ENCODE data around the gene PGAM5.
"Not testable (repeated sequence)": the region's sequence is repeated elsewhere in the genome, so short reads cannot be mapped to it uniquely, and the experiment has no call there.

The PGAM5 gene

DNA sequence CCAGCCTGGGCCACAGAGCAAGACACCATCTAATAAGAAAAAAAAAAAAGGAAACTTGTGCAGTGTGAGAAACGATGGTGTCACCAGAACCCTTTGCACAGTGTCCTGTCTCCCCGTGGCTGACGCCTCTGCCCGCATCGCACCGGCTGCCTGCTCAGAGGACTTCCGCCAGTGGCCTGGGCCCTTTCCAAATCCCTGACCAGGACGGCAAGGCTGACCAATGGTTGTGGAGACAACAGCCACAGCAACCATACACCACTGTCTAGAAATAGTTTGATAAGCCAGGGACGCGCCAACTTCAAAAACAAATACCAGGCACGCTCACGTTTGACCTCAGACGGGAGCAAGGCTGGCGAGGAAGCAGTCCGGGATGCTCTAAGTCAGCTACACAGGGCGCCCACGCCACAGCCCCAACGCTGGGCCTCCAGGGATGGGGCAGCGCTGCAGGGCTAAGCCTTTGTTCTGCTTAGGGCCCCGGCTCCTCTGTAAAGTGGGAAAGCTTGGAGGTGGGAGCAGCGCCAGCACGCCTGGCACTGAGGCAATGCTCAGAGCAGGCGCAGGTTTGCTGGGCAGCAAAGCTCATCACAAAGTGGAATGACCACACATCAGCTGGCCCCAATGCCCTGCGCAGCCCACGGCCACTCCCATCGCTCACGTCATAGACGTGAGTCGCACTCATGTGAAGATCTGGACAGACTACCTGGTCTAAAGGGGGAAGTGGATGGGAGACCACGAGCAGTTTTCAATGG is 12.5 kb downstream of the PGAM5 start:
- DNase-seq: no peak

DNA sequence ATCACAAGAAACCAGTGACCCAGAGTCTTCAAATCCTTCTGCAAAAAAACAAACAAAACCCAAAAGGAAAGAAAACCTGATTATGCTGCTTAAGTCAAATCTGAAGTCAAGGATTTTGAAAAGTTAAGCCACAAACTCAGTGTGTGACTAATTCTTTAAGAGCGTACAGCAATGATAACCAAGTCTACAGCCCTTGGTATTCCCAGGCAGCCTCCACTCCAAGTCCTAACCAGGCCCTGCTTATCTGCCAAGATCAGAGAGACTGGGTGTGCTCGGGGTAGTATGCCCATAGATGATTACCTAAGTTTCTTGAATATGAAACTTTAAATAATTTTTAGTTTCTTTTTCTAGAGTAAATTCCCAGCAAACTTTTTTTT is 13.1 kb downstream of the PGAM5 start:
- no peak for DNase-seq

DNA sequence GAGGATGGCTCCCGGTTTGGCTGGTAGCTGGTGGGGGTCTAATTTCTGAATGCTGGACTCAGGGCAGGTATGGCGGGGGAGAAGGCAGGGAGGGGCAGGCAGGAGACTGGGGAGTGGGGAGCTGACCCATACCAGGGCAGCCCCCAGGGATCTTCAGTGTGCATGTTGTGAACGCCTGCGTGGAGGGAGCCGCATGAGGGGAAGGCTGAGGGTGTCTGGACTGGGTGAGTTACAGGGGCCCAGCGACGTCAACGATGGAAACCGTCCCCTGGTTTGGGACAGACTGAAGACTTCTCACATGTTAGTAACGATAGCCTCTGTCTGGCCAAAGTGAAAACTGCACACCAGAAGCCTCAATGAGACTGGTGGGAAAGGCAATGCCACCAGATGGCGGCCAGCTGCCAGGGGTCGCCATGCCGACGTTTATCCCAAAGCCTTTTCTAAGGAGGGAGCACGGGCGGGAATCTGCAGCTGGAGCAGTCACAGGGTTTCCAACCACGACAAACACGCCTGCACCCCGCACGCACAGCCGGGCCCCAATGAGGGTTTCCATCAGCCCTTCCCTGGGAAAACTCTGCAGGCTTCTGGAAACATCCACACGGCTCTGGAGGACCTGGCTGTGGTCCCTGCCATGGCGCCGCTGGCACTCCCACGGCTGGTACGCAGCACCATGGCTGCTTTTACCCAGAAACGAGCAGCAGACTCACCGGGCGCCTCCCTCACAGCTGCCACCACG is 14.0 kb downstream of the PGAM5 start:
- DNase-seq: no peak

DNA sequence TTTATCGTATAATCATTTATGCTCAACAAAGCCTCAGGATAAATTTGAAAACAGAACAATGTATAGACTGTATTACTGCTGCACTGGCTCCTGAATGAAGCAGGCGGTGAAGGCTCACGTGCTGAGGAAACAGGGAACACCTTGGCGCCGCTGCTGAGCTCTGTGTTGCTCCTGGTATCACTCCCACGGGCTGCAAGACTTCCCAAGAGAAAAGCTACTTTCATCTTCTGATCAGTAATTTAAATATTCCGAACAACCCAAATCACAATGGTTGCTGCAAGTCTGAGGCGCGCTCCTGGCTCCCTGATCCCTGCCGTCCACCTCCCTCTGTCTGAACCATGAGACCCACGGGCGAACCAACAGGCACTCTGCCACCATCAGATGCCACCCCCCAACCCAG is 15.7 kb downstream of the PGAM5 start:
- DNase-seq: no peak

DNA sequence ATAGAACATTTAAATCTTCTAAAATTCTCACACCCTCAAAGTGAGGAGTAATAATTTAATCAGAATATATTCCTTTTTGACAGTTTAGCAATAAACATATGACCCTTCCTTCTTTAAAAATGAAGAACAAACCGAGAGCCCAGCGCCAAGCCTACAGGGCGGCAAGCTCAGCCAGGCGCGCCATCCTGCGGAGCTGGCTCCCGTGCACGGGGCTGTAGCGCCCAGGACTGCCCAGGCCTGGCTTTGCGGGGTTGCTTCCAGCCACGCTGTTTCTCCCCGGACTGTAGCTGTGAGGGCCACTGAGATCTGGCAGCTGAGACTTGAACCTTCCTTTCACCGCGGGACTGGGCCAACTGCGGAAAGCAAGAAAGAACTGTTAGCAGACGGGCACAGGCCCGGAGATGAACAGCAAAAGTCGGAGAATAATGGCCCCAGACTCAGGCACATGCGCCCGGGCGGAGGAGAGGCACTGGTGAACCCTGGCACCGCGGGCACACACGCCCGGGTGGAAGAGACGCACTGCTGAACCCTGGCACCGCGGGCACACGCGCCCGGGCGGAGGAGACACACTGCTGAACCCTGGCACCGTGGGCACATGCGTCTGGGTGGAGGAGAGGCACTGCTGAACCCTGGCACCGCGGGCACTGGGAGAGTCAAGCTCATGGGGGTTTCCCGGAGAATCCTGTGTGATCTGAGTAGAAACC is 16.6 kb downstream of the PGAM5 start:
- DNase-seq: no peak

DNA sequence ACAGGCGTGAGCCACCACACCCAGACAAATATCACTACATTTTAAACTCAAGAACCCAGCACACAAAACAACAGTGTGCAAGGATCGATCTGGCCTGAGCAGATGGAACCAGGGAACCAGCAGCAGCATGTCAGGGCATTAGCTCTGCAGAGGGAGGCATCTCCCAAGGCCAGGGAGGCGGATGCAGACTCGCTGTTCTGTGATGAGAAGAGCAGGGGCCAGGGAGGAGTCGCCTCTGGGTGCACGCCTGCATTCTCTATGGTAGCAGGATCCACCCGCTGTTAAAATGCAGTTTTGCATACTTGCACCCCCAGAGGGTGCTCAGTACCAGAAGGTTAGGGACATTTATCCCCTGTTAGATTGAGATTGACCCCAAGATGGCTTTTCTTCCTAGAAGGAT is 17.9 kb downstream of the PGAM5 start:
- no peak for DNase-seq

DNA sequence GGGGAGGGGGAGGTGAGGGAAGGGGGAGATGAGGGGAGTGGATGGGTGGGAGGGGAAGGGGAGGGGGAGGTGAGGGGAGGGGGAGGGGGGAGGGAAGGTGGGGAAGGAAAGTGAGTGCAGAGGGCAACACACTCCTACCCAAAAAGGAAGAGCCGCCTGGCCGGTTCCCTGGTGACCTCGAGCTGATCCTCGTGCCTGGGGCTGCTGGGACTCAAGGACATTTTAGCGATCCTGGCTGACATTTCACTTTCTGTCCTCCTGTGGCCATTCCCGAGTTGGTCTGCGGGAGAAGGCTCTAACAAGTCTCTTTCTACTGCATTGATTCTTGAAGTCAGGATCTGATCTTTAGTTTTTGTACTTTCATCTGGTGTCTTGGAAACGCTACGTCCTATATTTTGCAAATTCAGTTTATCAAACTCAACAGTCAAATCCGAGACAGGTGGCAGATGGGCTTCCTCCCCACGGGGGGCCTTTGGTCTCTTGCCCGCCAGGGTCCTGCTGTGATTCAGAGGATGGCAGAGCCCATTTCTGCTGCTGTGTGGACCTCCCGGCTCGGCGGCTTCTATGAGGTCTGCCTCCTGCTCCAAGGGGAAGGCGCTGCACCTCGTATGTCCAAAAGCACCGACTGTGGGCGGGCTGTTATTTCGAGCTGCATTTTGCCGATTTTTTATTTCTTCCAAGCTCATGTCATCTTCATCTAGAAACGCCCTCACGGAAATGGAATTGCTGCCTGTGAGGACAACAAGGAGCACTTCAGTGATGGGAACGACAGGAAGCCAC is 19.1 kb downstream of the PGAM5 start:
- no peak for DNase-seq

DNA sequence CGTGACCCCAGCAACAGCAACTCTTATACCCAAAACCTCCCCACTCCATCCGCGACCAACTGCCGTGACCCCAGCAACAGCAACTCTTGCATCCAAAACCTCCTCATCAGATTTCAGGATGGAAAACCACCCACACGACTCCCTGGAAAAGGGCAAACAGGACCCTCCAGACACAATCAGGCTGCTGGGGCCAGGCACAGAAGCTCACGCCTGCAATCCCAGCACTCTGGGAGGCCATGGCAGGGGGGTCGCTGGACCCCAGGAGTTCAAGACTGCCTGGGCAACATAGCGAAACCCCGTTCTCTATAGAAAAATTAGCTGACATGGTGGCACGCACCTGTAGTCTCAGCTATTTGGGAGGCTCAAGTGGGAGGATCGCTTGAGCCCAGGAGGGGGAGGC is 19.7 kb downstream of the PGAM5 start:
- DNase-seq: no peak

DNA sequence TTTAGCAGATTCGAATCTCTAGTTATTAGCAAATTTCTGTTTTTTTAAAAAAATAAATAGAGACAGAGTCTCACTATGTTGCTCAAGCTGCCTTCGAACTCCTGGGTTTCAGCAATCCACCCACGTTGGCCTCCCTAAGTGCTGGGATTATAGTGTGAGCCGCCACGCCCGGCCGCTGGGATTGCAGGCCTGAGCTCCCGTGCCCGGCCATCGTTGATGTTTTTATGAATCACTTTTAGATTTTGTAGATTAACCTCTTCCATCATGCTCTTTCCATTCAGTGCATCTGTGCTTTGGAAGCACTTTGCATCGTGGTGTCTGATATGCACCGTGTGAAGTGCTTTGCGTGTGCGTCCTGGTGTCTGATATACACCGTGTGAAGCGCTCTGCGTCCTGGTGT is 20.9 kb downstream of the PGAM5 start:
- no peak for DNase-seq

DNA sequence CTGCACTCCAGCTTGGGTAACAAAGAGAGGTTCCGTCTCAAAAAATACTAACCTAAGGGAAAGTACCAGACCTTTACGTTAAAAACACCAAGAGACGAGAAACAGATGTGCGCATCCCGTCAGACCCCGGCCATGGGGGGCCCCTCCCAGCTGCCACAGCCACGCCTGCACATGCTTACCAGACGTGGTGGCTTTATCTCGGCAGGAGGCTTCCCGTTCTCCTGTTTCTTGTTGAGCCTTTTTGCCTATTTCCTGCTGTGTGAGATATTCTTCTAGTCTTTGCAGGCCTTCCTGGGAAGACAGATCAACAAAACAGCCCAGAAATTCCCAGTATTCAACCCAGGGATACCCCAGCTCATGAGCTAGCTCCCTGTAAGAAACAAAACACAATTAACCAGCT is 23.6 kb downstream of the PGAM5 start:
- DNase-seq: no peak

DNA sequence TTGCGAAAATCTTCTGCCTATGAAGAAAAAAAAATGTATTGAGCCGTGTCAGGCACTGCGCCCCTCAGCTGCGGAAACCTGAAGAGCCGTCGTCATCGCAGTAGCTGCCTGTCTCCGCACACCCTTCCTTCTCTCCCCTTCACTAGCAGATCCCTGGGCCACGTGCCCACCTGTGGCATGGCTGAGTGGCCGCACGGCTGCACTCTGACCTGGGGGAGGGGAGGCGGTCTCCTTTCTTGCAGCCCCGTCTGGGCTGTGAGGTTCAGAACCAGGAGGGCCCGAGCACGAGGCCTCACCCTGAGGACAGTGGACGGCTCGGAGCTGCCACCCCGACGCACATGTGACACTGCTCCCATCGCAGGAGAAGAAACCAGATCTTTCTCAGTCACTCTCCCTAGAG is 24.9 kb downstream of the PGAM5 start:
- no peak for DNase-seq

DNA sequence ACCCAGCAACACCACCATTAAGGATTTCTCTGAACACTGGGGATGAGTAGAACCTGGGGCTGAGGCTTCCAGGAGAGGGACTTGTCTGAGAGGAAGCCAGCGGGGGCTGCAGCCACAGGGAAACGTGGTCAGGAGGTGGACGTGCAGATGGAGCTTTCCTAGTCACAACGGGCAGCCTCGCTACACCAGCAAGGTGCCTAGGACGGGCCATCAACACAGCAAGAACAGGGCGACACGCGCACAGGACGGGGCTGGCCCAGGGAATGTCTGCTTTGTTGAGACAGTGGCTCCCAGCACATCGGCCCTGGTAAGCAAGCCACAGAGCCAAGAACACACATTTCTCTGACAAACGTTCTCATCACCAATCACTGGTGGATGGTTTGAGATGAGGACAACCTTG is 25.7 kb downstream of the PGAM5 start:
- no peak for DNase-seq

DNA sequence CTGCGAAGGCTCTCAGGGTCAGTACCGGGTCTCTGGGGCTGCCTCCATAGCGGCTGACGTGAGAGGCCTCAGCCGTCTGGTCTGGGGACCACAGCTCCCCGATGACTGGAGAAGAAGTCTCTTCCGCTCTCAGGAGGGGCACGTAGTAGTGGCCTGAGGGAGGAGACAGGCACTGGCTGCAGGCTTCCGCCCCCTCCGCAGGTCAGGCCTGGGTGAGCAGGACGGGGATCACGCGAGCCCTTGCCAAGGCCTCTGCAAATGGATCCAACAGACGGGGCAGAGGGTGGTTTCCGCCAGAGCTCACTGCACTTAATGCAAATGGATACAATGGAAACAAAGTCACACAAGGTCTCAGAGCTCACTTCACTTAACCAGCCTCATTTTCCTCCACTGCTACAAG is 26.3 kb downstream of the PGAM5 start:
- DNase-seq: no peak

DNA sequence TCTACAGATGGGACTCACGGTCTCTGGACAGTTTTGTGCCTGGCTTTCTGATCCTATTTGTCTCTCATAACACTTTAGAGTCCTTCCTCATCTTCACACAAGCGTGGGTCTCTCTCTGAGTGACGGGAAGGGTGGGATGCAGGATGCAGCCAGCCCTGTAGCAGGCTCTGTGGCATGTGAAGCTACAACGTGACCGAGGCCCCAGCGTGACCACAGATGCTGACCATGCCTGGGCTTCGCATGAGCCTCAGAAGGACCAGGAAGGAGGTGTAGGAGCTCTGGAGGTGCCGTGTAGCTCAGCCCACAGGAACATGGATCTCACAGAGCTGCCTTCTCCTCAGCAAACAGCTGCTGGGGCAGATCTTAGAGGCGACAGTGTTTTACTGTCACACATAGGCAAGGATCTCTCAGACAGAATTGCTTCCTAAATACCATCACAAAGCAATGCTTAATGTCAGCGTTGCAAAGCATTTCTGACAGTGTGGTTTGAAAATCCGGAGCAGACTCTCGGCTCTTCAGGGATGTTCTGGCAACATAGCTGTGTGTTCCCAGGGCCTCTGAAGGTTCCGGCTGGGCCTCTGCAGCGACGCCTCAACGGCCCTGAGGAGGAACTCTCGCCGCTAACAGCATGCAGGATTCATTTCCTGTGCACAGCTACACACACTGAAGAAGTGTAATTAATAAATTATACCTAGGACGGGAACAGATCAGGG is 29.1 kb downstream of the PGAM5 start:
- DNase-seq: no peak

DNA sequence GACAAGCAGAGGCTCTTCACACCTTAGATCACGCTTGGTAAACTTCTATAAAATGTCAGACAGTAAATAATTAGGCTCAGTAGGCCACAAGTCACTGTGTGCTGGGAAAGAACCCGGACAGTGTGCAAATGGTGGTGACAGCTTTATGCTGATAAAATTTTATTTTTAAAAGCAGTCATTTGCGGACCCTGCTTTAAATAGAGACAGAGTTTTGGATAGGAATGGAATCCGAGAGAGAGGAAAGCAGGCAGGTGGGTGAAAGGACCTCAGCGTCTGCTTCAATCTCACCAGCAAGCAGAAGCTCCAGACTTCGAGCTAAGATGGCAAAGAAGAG is 29.6 kb downstream of the PGAM5 start:
- no peak for DNase-seq

DNA sequence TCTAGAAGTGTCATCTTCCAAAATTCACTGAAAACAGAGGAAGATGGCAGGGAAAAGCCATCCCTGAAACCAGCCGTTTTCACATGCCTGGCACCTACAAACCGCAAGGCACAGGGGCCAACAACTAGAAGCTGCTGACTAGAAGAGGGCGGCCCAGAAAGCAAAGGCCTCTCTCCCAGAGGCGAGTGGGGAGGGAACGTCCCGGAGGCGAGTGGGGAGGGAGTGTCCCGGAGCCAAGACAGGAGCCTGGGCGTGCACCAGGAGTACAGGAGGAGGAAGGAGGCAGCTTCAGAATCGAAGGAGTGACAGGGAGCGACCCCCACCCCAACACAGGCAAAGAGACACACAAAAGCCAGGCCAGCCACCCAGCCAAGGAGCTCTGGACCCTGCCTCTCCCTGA is 30.0 kb downstream of the PGAM5 start:
- DNase-seq: no peak

DNA sequence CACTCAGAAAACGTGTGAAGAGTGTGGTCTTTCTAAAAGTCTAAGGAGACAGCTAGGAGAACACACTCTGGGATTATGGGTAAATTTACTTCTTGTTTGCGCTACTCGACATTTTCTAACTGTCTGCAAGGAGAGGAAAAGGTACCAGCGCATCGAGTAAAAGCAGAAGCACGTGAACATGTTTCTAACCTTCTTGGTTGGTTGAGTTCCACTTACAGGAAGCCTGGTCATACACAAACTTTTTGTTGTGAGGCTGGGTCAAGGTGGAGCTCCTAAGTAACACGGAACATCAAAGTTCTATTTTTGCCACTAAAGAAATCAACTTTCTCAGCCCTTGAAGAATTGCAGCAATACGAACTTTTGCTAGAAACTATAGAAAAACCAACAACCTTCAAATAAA is 31.0 kb downstream of the PGAM5 start:
- no peak for DNase-seq

DNA sequence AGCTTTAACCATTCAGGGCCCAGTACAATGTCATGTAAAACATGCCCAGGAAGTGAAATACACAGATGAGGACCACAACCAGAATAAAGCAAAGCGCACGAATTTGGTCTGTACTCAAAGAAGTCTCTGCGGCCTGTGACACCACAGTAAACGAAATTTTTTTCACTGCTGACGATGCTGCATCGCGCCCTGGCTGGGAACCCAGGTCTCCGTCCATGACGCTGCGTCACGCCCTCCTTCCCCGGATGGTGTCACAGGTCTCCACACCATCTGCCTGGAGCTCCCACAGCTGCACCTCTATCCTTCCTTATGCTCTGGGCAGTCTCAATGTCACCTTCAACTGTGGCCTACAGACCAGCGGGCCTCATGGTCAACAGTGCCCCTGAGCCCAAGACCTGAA is 33.2 kb downstream of the PGAM5 start:
- DNase-seq: no peak

DNA sequence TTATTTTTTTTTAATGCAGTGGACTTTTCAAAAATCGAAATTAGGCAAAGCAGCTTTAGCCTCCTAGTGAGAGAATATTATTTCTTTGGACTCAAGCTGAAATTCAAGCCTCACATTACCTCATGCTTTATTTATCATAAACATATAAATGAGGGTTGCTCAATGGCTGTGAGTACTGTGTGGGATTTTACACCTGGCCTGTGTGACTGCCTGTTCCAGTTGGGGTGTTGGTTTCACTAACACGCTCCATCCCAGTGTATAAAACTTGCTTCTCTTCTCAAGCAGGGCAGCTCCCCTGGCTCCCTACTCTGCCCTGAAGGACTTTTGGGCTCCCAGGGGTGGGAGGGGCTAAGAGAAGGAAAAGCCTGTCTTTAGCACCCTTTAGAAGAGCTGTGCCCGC is 36.0 kb downstream of the PGAM5 start:
- no peak for DNase-seq

DNA sequence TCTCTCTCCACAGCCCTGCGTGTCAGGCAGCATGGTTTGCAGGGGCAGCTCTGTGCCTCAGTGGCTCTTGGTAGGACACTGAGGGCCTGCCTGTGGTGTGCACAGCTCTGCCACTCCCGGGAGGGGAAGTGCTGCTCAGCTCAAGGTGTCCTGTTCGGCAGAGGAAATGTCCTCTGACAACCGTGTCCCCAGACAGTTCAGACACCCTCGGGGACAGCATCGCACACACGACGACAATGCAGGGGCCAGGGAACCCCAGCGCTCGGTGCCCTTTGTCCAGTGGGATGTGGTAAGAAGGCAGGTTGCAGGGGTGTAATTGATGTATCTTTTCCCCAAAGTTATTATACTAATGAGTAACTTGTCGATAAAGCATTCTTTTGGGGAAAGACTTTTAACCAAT is 36.8 kb downstream of the PGAM5 start:
- DNase-seq: no peak

DNA sequence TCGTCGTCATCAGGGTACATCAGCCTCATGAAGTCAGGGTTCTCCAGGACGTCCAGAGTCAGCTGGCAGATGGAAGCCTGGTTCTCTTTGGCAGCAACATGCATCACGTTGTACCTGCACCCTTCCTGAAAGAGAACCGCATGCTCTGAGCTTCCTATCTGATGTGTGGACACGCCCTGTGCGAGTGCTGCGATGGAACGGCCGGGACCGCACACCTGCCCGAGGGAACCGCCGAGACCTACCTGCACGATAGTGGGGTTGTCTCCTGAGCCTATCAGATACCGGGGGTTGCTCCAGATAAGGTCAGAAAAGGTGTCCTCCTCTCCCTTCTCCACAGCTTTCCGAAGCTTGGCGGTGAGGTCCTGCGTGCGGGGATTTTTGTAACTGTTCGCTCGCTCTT is 37.3 kb downstream of the PGAM5 start:
- no peak for DNase-seq

DNA sequence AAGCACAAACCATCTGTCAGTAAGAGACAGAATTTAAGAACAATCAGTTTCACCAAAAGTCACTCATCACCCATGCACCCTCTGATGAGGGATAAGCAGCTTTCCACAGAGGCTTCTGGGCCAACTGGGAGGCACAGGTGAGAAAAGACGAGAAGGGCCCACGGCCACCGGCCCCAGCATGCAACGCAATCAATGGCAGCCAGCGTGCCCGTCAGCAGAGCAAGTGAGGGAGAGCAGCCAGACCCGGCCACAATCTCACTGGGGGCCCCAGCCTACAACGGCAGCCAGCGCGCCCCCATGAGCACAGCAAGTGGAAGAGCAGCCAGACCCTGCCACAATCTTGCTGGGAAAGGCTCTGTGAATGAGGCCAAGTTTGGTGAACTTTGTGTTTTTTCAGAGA is 37.7 kb downstream of the PGAM5 start:
- no peak for DNase-seq

DNA sequence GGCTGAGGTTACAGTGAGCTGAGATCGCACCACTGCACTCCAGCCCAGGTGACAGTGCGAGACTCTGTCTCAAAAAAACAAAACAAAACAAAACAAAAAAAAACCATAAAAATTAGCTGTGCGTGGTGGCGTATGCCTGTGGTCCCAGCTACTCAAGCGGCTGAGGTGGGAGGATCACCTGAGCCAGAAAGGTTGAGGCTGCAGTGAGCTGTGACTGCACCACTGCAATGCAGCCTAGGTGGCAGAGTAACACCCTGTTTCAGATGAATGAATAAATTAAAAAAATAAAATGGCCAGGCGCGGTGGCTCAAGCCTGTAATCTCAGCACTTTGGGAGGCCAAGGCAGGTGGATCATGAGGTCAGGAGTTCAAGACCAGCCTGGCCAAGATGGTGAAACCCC is 43.0 kb downstream of the PGAM5 start:
- not testable (repeated sequence) for DNase-seq
